Measurements from ENCODE around the gene FMN1. TPM values are rescaled to one million over a fixed set of nuclear protein-coding genes. Genes with fewer than 3 reads are reported as not detected.

Gene FMN1
- total and polyA plus RNA-seq, 5 donors from 2014 or later = 0.32 to 8.9 (median 0.36) TPM; not detected in 2

DNA sequence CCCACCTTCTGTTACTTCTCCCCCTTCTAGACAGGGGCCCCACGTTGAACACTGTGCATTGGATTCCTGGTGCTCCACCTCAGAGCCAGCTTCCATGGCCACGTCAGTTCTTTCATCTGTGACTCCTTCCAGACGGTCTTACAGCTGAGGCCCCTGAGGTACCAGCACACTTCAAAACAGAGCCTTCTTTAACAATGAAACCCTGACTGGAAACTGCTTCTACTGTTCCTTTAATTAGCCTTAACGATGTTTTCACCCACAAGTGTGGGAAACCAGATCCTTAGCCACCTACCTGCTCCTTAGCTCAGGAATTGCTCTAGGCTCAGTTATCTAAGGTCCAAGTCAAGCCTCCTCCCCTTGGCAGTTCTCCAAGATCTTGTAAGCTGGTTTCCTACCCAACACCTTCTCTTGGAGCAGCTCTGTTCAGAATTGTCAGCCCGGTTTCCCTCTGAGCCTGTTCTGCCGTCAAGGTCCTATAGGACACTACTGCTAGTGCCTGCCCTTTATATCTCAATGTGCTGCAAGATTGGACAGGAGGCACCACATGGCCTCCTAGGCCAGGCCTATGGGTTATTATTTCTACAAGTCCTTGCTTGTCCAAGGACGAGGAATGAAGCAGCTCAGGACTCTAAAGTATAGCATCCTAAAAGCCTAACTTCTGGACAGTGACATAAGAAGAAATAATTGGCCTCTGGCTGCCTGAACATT is 80.7 kb downstream of the FMN1 start:
- no peaks in the 10 kb centered on the region for H3K9me3 ChIP-seq (ENCODE audit: control insufficient read depth in 2 of 2, low read length in 2 of 2)
- Mint-ChIP-seq H3K27me3 (no peaks in the 10 kb centered on the region), H3K4me3 (no peak overlapping the region), H3K9me3 (peaks cover 0 to 3% (median 0%) of the 10 kb centered on the region in 7 donors), H3K36me3 (no peaks in the 10 kb centered on the region), H3K27ac (peak overlapping the region in 1 of 3 donors; percentile 35), H3K4me1 (no peaks in the 10 kb centered on the region)
- ATAC-seq (ENCODE audit: low read depth in 2 of 2) (no peak), DNase-seq (no peak)
- no peaks in the 10 kb centered on the region for H3K4me1 ChIP-seq (ENCODE audit: control insufficient read depth, insufficient read depth, low read length, poor library complexity, severe bottlenecking)
- no peaks in the 10 kb centered on the region for H3K36me3 ChIP-seq (ENCODE audit: control insufficient read depth, insufficient read depth, low read length)
- no peak overlapping the region for H3K27ac ChIP-seq (ENCODE audit: insufficient read depth, low read length, poor library complexity, severe bottlenecking)
- no peaks in the 10 kb centered on the region for H3K27me3 ChIP-seq (ENCODE audit: control insufficient read depth, insufficient read depth, low read length)
- H3K4me3 ChIP-seq (ENCODE audit: low read depth, low read length) = no peak overlapping the region

- Mint-ChIP-seq H3K27ac (no peak overlapping the region), H3K36me3 (no peaks in the 10 kb centered on the region)
- no peak for ATAC-seq (ENCODE audit: low read depth in 2 of 2)
These were observed 81.9 kb downstream of the FMN1 start for GRCh38 chr15:33112541-33113105.

DNA sequence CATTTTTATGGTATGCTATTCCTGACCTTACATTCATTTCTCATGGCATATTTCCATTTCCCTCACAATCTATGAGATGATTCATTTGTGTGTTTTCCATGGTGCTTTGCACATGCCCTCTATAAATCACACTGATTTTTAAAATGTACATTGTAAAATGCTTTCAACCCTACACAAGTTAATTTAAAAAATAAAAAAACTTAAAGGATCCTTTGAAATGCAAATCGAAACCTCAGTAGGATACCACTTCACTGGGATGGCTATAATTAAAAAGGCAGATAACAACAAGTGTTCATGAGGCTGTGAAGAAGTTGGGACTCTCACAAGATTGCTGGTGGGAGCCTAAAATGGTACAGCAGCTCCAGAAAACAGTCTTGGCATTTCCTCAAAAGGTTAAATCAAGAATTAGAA is 83.5 kb downstream of the FMN1 start:
- no peak overlapping the region for H3K27ac ChIP-seq (ENCODE audit: insufficient read depth, low read length, poor library complexity, severe bottlenecking)
- ATAC-seq (ENCODE audit: low read depth in 2 of 2) (no peak), DNase-seq (no peak)
- H3K27ac Mint-ChIP-seq = no peak overlapping the region
- no peaks in the 10 kb centered on the region for H3K27me3 ChIP-seq (ENCODE audit: control insufficient read depth, insufficient read depth, low read length)
- peaks cover 0 to 8% (median 0%) of the 10 kb centered on the region in 7 donors for H3K9me3 Mint-ChIP-seq
- no peaks in the 10 kb centered on the region for H3K4me1 Mint-ChIP-seq
- no peaks in the 10 kb centered on the region for H3K36me3 ChIP-seq (ENCODE audit: control insufficient read depth, insufficient read depth, low read length)
- H3K27me3 Mint-ChIP-seq = peaks cover 4% of the 10 kb centered on the region
- H3K36me3 Mint-ChIP-seq = no peaks in the 10 kb centered on the region
- H3K4me3 Mint-ChIP-seq = no peak overlapping the region
- H3K9me3 ChIP-seq (ENCODE audit: control insufficient read depth in 2 of 2, low read length in 2 of 2) = no peaks in the 10 kb centered on the region
- no peak overlapping the region for H3K4me3 ChIP-seq (ENCODE audit: low read depth, low read length)
- H3K4me1 ChIP-seq (ENCODE audit: control insufficient read depth, insufficient read depth, low read length, poor library complexity, severe bottlenecking) = no peaks in the 10 kb centered on the region

More at GRCh38 chr15:33112541-33113105, 81.9 kb downstream of the FMN1 start:
- Mint-ChIP-seq H3K4me1 (no peaks in the 10 kb centered on the region), H3K4me3 (no peak overlapping the region), H3K9me3 (peaks cover 0 to 4% (median 0%) of the 10 kb centered on the region in 7 donors), H3K27me3 (peaks cover 4% of the 10 kb centered on the region)
- Histone ChIP-seq H3K9me3 (ENCODE audit: control insufficient read depth in 2 of 2, low read length in 2 of 2) (no peaks in the 10 kb centered on the region), H3K27ac (ENCODE audit: insufficient read depth, low read length, poor library complexity, severe bottlenecking) (no peak overlapping the region), H3K36me3 (ENCODE audit: control insufficient read depth, insufficient read depth, low read length) (no peaks in the 10 kb centered on the region), H3K27me3 (ENCODE audit: control insufficient read depth, insufficient read depth, low read length) (no peaks in the 10 kb centered on the region), H3K4me1 (ENCODE audit: control insufficient read depth, insufficient read depth, low read length, poor library complexity, severe bottlenecking) (no peaks in the 10 kb centered on the region), H3K4me3 (ENCODE audit: low read depth, low read length) (no peak overlapping the region)
- DNase-seq = no peak

- H3K4me1 Mint-ChIP-seq = peaks cover 0 to 4% (median 2%) of the 10 kb centered on the region in 4 donors
- no peak overlapping the region for H3K4me3 Mint-ChIP-seq
These were observed 85.2 kb downstream of the FMN1 start for GRCh38 chr15:33109345-33109744.

DNA sequence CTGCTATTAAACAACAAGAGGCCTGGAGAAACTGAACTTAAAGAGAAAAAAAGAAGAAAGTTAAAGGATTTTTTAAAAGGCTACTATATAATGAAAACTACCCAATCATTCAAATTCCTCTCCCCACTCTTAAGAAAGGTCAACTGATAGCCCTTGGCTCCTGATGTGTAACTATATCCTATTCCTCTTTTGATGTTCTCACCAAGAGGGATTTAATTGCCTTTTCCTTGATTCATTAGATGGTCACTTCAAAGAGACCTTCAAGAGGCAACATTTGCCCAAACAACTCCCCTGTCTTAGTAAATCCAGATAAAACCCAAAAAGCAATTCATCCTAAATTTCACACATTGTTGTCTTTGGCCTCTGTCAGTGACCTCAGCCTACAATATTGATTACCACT is 86.0 kb downstream of the FMN1 start:
- Mint-ChIP-seq H3K27ac (no peak overlapping the region), H3K4me1 (peaks cover 0 to 5% (median 4%) of the 10 kb centered on the region in 4 donors), H3K27me3 (peaks cover 8% of the 10 kb centered on the region), H3K9me3 (peaks cover 0 to 8% (median 0%) of the 10 kb centered on the region in 7 donors), H3K4me3 (no peak overlapping the region), H3K36me3 (no peaks in the 10 kb centered on the region)
- Histone ChIP-seq H3K36me3 (ENCODE audit: control insufficient read depth, insufficient read depth, low read length) (no peaks in the 10 kb centered on the region), H3K27me3 (ENCODE audit: control insufficient read depth, insufficient read depth, low read length) (no peaks in the 10 kb centered on the region), H3K27ac (ENCODE audit: insufficient read depth, low read length, poor library complexity, severe bottlenecking) (no peak overlapping the region), H3K4me3 (ENCODE audit: low read depth, low read length) (no peak overlapping the region), H3K9me3 (ENCODE audit: control insufficient read depth in 2 of 2, low read length in 2 of 2) (no peaks in the 10 kb centered on the region), H3K4me1 (ENCODE audit: control insufficient read depth, insufficient read depth, low read length, poor library complexity, severe bottlenecking) (peaks cover 11% of the 10 kb centered on the region)
- DNase-seq (no peak), ATAC-seq (ENCODE audit: low read depth in 2 of 2) (no peak)

More at GRCh38 chr15:33109345-33109744, 85.2 kb downstream of the FMN1 start:
- Mint-ChIP-seq H3K27ac (no peak overlapping the region), H3K9me3 (peaks cover 0 to 8% (median 0%) of the 10 kb centered on the region in 7 donors), H3K27me3 (peaks cover 8% of the 10 kb centered on the region), H3K36me3 (no peaks in the 10 kb centered on the region)
- H3K27me3 ChIP-seq (ENCODE audit: control insufficient read depth, insufficient read depth, low read length) = no peaks in the 10 kb centered on the region
- ATAC-seq (ENCODE audit: low read depth in 2 of 2) = no peak
- no peaks in the 10 kb centered on the region for H3K36me3 ChIP-seq (ENCODE audit: control insufficient read depth, insufficient read depth, low read length)
- H3K9me3 ChIP-seq (ENCODE audit: control insufficient read depth in 2 of 2, low read length in 2 of 2) = no peaks in the 10 kb centered on the region
- DNase-seq = no peak
- H3K4me3 ChIP-seq (ENCODE audit: low read depth, low read length) = no peak overlapping the region
- peaks cover 7% of the 10 kb centered on the region for H3K4me1 ChIP-seq (ENCODE audit: control insufficient read depth, insufficient read depth, low read length, poor library complexity, severe bottlenecking)
- H3K27ac ChIP-seq (ENCODE audit: insufficient read depth, low read length, poor library complexity, severe bottlenecking) = no peak overlapping the region

DNA sequence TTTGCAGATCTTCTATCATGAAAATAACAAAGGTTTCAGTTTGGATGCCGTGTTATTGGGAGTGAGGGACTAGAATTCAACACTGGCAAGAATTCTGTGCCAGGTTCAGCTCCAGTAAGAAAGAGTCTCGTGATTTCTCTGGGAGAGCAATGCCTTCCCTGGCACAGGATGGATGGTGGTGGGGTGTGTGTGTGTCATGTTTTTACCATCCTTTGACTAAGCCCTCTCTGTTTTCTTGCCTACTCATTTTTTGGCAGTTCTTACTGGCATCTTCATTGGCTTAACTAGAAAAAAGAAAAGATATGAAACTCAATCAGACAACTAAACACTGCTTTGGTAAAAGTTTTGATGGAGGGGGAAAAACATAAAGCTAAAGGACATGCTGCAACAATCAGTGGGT is 86.6 kb downstream of the FMN1 start:
- ATAC-seq (ENCODE audit: low read depth in 2 of 2) (no peak), DNase-seq (no peak)
- Mint-ChIP-seq H3K36me3 (no peaks in the 10 kb centered on the region), H3K27me3 (peaks cover 9% of the 10 kb centered on the region), H3K27ac (no peak overlapping the region), H3K9me3 (peaks cover 0 to 8% (median 0%) of the 10 kb centered on the region in 7 donors), H3K4me1 (peaks cover 0 to 5% (median 4%) of the 10 kb centered on the region in 4 donors), H3K4me3 (no peak overlapping the region)
- no peaks in the 10 kb centered on the region for H3K27me3 ChIP-seq (ENCODE audit: control insufficient read depth, insufficient read depth, low read length)
- no peak overlapping the region for H3K4me3 ChIP-seq (ENCODE audit: low read depth, low read length)
- H3K9me3 ChIP-seq (ENCODE audit: control insufficient read depth in 2 of 2, low read length in 2 of 2) = no peaks in the 10 kb centered on the region
- peaks cover 14% of the 10 kb centered on the region for H3K4me1 ChIP-seq (ENCODE audit: control insufficient read depth, insufficient read depth, low read length, poor library complexity, severe bottlenecking)
- no peaks in the 10 kb centered on the region for H3K36me3 ChIP-seq (ENCODE audit: control insufficient read depth, insufficient read depth, low read length)
- no peak overlapping the region for H3K27ac ChIP-seq (ENCODE audit: insufficient read depth, low read length, poor library complexity, severe bottlenecking)

- H3K4me3 ChIP-seq (ENCODE audit: low read depth, low read length) = peak overlapping the region; percentile 46
- peaks cover 14% of the 10 kb centered on the region for H3K4me1 ChIP-seq (ENCODE audit: control insufficient read depth, insufficient read depth, low read length, poor library complexity, severe bottlenecking)
- H3K27ac Mint-ChIP-seq = peak overlapping the region in 1 of 3 donors; percentile 63
- H3K9me3 ChIP-seq (ENCODE audit: control insufficient read depth in 2 of 2, low read length in 2 of 2) = no peaks in the 10 kb centered on the region
- H3K27me3 Mint-ChIP-seq = peaks cover 17% of the 10 kb centered on the region
- H3K27me3 ChIP-seq (ENCODE audit: control insufficient read depth, insufficient read depth, low read length) = peaks cover 1% of the 10 kb centered on the region
- peaks cover 0 to 5% (median 4%) of the 10 kb centered on the region in 4 donors for H3K4me1 Mint-ChIP-seq
- peak; percentile 62 to 67 for ATAC-seq (ENCODE audit: low read depth in 2 of 2)
- DNase-seq = peak in 2 of 3 donors; percentile 32 to 62
- peak overlapping the region in 1 of 4 donors; percentile 66 for H3K4me3 Mint-ChIP-seq
- H3K36me3 ChIP-seq (ENCODE audit: control insufficient read depth, insufficient read depth, low read length) = no peaks in the 10 kb centered on the region
- H3K36me3 Mint-ChIP-seq = no peaks in the 10 kb centered on the region
- peaks cover 0 to 4% (median 1%) of the 10 kb centered on the region in 7 donors for H3K9me3 Mint-ChIP-seq
- no peak overlapping the region for H3K27ac ChIP-seq (ENCODE audit: insufficient read depth, low read length, poor library complexity, severe bottlenecking)
These were observed 90.3 kb downstream of the FMN1 start for GRCh38 chr15:33104212-33104611.

All from CD4-positive, CD25-positive, alpha-beta regulatory T cell (primary cell).